ENCODE data around the gene RBMS1.

RBMS1 gene

GRCh38 chr2:160534996-160535395, 41.4 kb upstream of the RBMS1 start:
- Histone ChIP-seq H3K4me3 (IDR thresholded peaks at IDR 0.05; ENCODE audit: insufficient read depth, low read depth, low read length) (no peak overlapping the region), H3K27me3 (ENCODE audit: insufficient read depth, low read depth) (no peaks in the 10 kb centered on the region), H3K36me3 (ENCODE audit: insufficient read depth) (no peaks in the 10 kb centered on the region), H3K4me1 (ENCODE audit: low read depth, poor library complexity, severe bottlenecking) (no peaks in the 10 kb centered on the region), H3K79me2 (ENCODE audit: insufficient read depth, low read depth) (no peaks in the 10 kb centered on the region), H4K20me1 (ENCODE audit: insufficient read depth) (no peaks in the 10 kb centered on the region), H2AFZ (ENCODE audit: low read depth) (no peak overlapping the region), H3K9ac (no peak overlapping the region), H3K27ac (no peak overlapping the region), H3K4me2 (no peak overlapping the region)
- TF ChIP-seq, protein P1, sequence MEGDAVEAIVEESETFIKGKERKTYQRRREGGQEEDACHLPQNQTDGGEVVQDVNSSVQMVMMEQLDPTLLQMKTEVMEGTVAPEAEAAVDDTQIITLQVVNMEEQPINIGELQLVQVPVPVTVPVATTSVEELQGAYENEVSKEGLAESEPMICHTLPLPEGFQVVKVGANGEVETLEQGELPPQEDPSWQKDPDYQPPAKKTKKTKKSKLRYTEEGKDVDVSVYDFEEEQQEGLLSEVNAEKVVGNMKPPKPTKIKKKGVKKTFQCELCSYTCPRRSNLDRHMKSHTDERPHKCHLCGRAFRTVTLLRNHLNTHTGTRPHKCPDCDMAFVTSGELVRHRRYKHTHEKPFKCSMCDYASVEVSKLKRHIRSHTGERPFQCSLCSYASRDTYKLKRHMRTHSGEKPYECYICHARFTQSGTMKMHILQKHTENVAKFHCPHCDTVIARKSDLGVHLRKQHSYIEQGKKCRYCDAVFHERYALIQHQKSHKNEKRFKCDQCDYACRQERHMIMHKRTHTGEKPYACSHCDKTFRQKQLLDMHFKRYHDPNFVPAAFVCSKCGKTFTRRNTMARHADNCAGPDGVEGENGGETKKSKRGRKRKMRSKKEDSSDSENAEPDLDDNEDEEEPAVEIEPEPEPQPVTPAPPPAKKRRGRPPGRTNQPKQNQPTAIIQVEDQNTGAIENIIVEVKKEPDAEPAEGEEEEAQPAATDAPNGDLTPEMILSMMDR (conservative IDR thresholded peaks at IDR 0.05; ENCODE audit: low read depth, low read length) = no peak

DNA sequence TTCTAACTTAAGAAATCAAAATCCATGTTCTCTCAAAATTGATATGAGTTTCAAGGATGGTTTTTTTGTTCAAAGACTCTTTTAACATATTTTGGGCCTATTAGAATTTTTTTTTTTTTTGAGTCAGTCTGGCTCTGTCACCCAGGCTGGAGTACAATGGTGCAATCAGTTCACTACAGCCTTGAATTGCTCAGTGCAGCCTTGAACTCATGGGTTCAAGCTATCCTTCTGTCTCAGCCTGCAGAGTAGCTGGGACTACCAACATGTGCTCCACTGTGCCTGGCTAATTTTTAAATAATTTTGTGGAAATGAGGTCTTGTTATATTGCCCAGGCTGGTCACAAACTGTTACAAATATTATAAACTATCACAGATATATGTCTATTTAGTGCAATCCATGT, 40.6 kb upstream of the RBMS1 start:
- no peak overlapping the region for H2AFZ ChIP-seq (ENCODE audit: low read depth)
- TF ChIP-seq, protein P1 (conservative IDR thresholded peaks at IDR 0.05; ENCODE audit: low read depth, low read length) = no peak

DNA sequence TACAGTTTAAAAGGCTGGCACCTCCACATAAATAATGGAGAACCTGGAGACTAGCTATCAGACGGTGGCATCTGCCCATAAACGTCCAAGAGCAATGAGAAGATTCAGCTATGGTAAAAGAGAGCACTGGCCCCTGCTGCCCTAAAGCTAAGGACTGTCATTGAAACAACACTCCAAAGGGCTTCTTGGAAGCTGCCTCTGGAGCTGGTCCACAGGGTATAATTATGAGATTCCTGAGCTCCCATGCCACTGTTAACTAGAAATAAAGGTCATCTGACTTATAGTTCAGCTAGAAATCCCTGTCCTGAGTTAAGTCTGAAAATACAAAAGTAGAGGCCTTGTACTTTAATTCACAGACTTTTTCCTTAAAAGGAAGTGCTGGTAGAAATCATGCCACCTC, 39.9 kb upstream of the RBMS1 start:
- TF ChIP-seq, protein P1 (conservative IDR thresholded peaks at IDR 0.05; ENCODE audit: low read depth, low read length) = no peak
- no peak overlapping the region for H2AFZ ChIP-seq (ENCODE audit: low read depth)
- no peak overlapping the region for H3K4me3 ChIP-seq (IDR thresholded peaks at IDR 0.05; ENCODE audit: insufficient read depth, low read depth, low read length)
- H3K79me2 ChIP-seq (ENCODE audit: insufficient read depth, low read depth) = no peaks in the 10 kb centered on the region
- H3K27ac ChIP-seq = no peak overlapping the region
- H3K4me1 ChIP-seq (ENCODE audit: low read depth, poor library complexity, severe bottlenecking) = no peaks in the 10 kb centered on the region
- no peaks in the 10 kb centered on the region for H3K36me3 ChIP-seq (ENCODE audit: insufficient read depth)
- H3K4me2 ChIP-seq = no peak overlapping the region
- H3K9ac ChIP-seq = no peak overlapping the region
- H4K20me1 ChIP-seq (ENCODE audit: insufficient read depth) = no peaks in the 10 kb centered on the region
- no peaks in the 10 kb centered on the region for H3K27me3 ChIP-seq (ENCODE audit: insufficient read depth, low read depth)

More for the DNA sequence above, 40.6 kb upstream of the RBMS1 start:
- Histone ChIP-seq H3K36me3 (ENCODE audit: insufficient read depth) (no peaks in the 10 kb centered on the region), H4K20me1 (ENCODE audit: insufficient read depth) (no peaks in the 10 kb centered on the region), H3K4me3 (IDR thresholded peaks at IDR 0.05; ENCODE audit: insufficient read depth, low read depth, low read length) (no peak overlapping the region), H3K4me1 (ENCODE audit: low read depth, poor library complexity, severe bottlenecking) (no peaks in the 10 kb centered on the region), H3K9ac (no peak overlapping the region), H3K4me2 (no peak overlapping the region), H3K79me2 (ENCODE audit: insufficient read depth, low read depth) (no peaks in the 10 kb centered on the region), H3K27me3 (ENCODE audit: insufficient read depth, low read depth) (no peaks in the 10 kb centered on the region), H3K27ac (no peak overlapping the region)

DNA sequence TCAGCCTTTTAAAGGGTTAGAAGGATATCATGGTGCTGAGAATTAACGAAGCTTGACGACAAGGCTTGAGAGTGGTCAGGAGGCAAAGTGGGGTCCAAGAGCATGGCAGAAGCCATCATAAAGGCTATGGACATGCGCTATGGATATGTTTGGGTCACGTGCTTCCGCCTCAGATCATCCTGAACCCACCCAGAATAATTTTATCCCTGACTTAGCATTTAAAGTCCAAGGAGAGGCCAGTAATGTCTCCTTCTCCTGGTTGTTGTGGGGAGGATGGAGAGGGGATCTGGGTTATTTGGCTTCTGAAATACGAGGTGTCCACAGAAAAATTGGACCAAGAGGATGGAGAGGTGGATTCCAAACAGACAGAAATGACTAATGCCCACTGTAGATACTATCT, 38.8 kb upstream of the RBMS1 start:
- H4K20me1 ChIP-seq (ENCODE audit: insufficient read depth) = no peaks in the 10 kb centered on the region
- H3K27ac ChIP-seq = no peak overlapping the region
- TF ChIP-seq, protein P1 (conservative IDR thresholded peaks at IDR 0.05; ENCODE audit: low read depth, low read length) = no peak
- H2AFZ ChIP-seq (ENCODE audit: low read depth) = no peak overlapping the region
- no peaks in the 10 kb centered on the region for H3K4me1 ChIP-seq (ENCODE audit: low read depth, poor library complexity, severe bottlenecking)
- no peaks in the 10 kb centered on the region for H3K79me2 ChIP-seq (ENCODE audit: insufficient read depth, low read depth)
- H3K36me3 ChIP-seq (ENCODE audit: insufficient read depth) = no peaks in the 10 kb centered on the region
- H3K9ac ChIP-seq = no peak overlapping the region
- no peak overlapping the region for H3K4me2 ChIP-seq
- H3K4me3 ChIP-seq (IDR thresholded peaks at IDR 0.05; ENCODE audit: insufficient read depth, low read depth, low read length) = no peak overlapping the region
- no peaks in the 10 kb centered on the region for H3K27me3 ChIP-seq (ENCODE audit: insufficient read depth, low read depth)
